ENCODE measurements around the gene SCRN1. TPM values are rescaled to one million over a fixed set of nuclear protein-coding genes. Genes with fewer than 3 reads are reported as not detected.

Gene SCRN1
- total RNA-seq, 1 donor from 2014 or later, result 85.0 TPM

- peaks cover 7% of the 10 kb centered on the region for H3K9me3 Mint-ChIP-seq
- H3K36me3 Mint-ChIP-seq, result peaks cover 14% of the 10 kb centered on the region
- no peak overlapping the region for H3K4me3 Mint-ChIP-seq
- H3K27me3 Mint-ChIP-seq (ENCODE audit: low read depth), result no peaks in the 10 kb centered on the region
- H3K4me1 Mint-ChIP-seq, result peaks cover 42% of the 10 kb centered on the region
- TF ChIP-seq CTCF (IDR thresholded peaks at IDR 0.05; ENCODE audit: unreplicated experiment), result no peak
- DNase-seq (ENCODE audit: low spot score in 2 of 2, unreplicated experiment in 2 of 2), result no peak
- peak overlapping the region; percentile 74 for H3K27ac Mint-ChIP-seq
Observed at GRCh38 chr7:29972315-29972669, 17.3 kb downstream of the SCRN1 start.

- no peak for TF ChIP-seq CTCF (IDR thresholded peaks at IDR 0.05; ENCODE audit: unreplicated experiment)
- no peak overlapping the region for H3K4me3 Mint-ChIP-seq
- H3K27ac Mint-ChIP-seq, result peak overlapping the region; percentile 74
- DNase-seq (ENCODE audit: low spot score in 2 of 2, unreplicated experiment in 2 of 2), result no peak
- peaks cover 18% of the 10 kb centered on the region for H3K36me3 Mint-ChIP-seq
- H3K4me1 Mint-ChIP-seq, result peaks cover 38% of the 10 kb centered on the region
- no peaks in the 10 kb centered on the region for H3K27me3 Mint-ChIP-seq (ENCODE audit: low read depth)
- peaks cover 7% of the 10 kb centered on the region for H3K9me3 Mint-ChIP-seq
Observed at GRCh38 chr7:29971566-29972314, 17.9 kb downstream of the SCRN1 start.

GRCh38 chr7:29970158-29970557, 19.4 kb downstream of the SCRN1 start:
- H3K9me3 Mint-ChIP-seq, result peaks cover 7% of the 10 kb centered on the region
- peaks cover 23% of the 10 kb centered on the region for H3K4me1 Mint-ChIP-seq
- DNase-seq (ENCODE audit: low spot score in 2 of 2, unreplicated experiment in 2 of 2), result no peak
- peak overlapping the region; percentile 44 for H3K27ac Mint-ChIP-seq
- no peak overlapping the region for H3K4me3 Mint-ChIP-seq
- H3K36me3 Mint-ChIP-seq, result peaks cover 26% of the 10 kb centered on the region
- no peaks in the 10 kb centered on the region for H3K27me3 Mint-ChIP-seq (ENCODE audit: low read depth)
- no peak for TF ChIP-seq CTCF (IDR thresholded peaks at IDR 0.05; ENCODE audit: unreplicated experiment)

GRCh38 chr7:29969738-29970137, 19.9 kb downstream of the SCRN1 start:
- no peak for DNase-seq (ENCODE audit: low spot score in 2 of 2, unreplicated experiment in 2 of 2)
- no peak for TF ChIP-seq CTCF (IDR thresholded peaks at IDR 0.05; ENCODE audit: unreplicated experiment)
- Mint-ChIP-seq H3K9me3 (peaks cover 7% of the 10 kb centered on the region), H3K4me1 (peaks cover 23% of the 10 kb centered on the region), H3K36me3 (peaks cover 28% of the 10 kb centered on the region), H3K27me3 (ENCODE audit: low read depth) (no peaks in the 10 kb centered on the region), H3K27ac (peak overlapping the region; percentile 44), H3K4me3 (no peak overlapping the region)

- Mint-ChIP-seq H3K36me3 (peaks cover 32% of the 10 kb centered on the region), H3K9me3 (peaks cover 7% of the 10 kb centered on the region), H3K4me3 (no peak overlapping the region), H3K27ac (peak overlapping the region; percentile 41), H3K27me3 (ENCODE audit: low read depth) (no peaks in the 10 kb centered on the region), H3K4me1 (peaks cover 23% of the 10 kb centered on the region)
- DNase-seq (ENCODE audit: low spot score in 2 of 2, unreplicated experiment in 2 of 2), result no peak
- no peak for TF ChIP-seq CTCF (IDR thresholded peaks at IDR 0.05; ENCODE audit: unreplicated experiment)
Observed at GRCh38 chr7:29968683-29969395, 20.8 kb downstream of the SCRN1 start.

All from mesothelial cell of epicardium (in vitro differentiated cells).